ENCODE results near the gene CFAP20DC. TPM values are rescaled to one million over a fixed set of nuclear protein-coding genes. Genes with fewer than 3 reads are reported as not detected.
A peak's percentile ranks its signal among the peaks of the same experiment; 100 is the strongest.

CFAP20DC gene
- total and polyA plus RNA-seq, 2 experiments from 2014 or later = 7.4 to 11.4 TPM

DNA sequence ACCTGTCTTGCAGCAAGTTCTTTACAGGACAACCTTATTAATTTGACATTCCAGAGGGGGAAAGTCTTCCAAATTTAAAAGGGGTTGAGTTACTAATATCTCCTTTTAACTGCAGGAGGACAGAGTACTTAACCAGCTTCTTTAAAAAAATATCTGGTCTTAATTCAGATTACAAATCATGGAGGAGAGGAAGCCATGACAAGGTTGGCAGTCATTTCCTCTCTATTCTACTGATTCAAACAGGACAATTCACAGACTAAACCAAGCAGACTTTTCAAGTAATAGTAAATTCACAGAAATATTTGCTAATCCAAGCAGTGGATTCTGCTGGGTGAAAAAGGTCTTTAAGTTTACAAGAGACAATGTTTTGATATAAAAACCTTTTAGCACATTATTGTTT, 185.3 kb downstream of the CFAP20DC start:
- Histone ChIP-seq H3K4me2 (no peak overlapping the region), H4K20me1 (replicated peaks; ENCODE audit: insufficient read depth) (no peaks in the 10 kb centered on the region), H3F3A (replicated peaks; ENCODE audit: low read depth) (no peaks in the 10 kb centered on the region), H3K27me3 (ENCODE audit: insufficient read depth) (no peaks in the 10 kb centered on the region), H3K9me2 (ENCODE audit: insufficient read depth) (no peaks in the 10 kb centered on the region), H3K4me3 (no peak overlapping the region), H3K4me1 (ENCODE audit: insufficient read depth) (peaks cover 43% of the 10 kb centered on the region), H3K79me2 (replicated peaks; ENCODE audit: insufficient read depth) (no peaks in the 10 kb centered on the region), H3K36me3 (ENCODE audit: insufficient read depth) (no peaks in the 10 kb centered on the region), H2AFZ (no peak overlapping the region), H3K27ac (ENCODE audit: low read depth) (no peak overlapping the region)
- no peak for ATAC-seq
- Mint-ChIP-seq H3K9me3 (no peaks in the 10 kb centered on the region), H3K27ac (peak overlapping the region; percentile 72), H3K4me3 (no peak overlapping the region), H3K4me1 (peaks cover 44% of the 10 kb centered on the region), H3K36me3 (ENCODE audit: low read depth) (no peaks in the 10 kb centered on the region), H3K27me3 (ENCODE audit: insufficient read depth, low read depth, poor library complexity) (no peaks in the 10 kb centered on the region)
- no peak for DNase-seq (ENCODE audit: low spot score)
- no peak for TF ChIP-seq STAT1 (IDR thresholded peaks at IDR 0.05; ENCODE audit: unreplicated experiment)
- no peak for TF ChIP-seq NANOG (IDR thresholded peaks at IDR 0.05; ENCODE audit: borderline replicate concordance)
- TF ChIP-seq JUNB (IDR thresholded peaks at IDR 0.05; ENCODE audit: unreplicated experiment) = no peak
- no peak for TF ChIP-seq CREB1 (CRISPR knock-in tag; IDR thresholded peaks at IDR 0.05; ENCODE audit: low read depth)
- TF ChIP-seq, protein P1, sequence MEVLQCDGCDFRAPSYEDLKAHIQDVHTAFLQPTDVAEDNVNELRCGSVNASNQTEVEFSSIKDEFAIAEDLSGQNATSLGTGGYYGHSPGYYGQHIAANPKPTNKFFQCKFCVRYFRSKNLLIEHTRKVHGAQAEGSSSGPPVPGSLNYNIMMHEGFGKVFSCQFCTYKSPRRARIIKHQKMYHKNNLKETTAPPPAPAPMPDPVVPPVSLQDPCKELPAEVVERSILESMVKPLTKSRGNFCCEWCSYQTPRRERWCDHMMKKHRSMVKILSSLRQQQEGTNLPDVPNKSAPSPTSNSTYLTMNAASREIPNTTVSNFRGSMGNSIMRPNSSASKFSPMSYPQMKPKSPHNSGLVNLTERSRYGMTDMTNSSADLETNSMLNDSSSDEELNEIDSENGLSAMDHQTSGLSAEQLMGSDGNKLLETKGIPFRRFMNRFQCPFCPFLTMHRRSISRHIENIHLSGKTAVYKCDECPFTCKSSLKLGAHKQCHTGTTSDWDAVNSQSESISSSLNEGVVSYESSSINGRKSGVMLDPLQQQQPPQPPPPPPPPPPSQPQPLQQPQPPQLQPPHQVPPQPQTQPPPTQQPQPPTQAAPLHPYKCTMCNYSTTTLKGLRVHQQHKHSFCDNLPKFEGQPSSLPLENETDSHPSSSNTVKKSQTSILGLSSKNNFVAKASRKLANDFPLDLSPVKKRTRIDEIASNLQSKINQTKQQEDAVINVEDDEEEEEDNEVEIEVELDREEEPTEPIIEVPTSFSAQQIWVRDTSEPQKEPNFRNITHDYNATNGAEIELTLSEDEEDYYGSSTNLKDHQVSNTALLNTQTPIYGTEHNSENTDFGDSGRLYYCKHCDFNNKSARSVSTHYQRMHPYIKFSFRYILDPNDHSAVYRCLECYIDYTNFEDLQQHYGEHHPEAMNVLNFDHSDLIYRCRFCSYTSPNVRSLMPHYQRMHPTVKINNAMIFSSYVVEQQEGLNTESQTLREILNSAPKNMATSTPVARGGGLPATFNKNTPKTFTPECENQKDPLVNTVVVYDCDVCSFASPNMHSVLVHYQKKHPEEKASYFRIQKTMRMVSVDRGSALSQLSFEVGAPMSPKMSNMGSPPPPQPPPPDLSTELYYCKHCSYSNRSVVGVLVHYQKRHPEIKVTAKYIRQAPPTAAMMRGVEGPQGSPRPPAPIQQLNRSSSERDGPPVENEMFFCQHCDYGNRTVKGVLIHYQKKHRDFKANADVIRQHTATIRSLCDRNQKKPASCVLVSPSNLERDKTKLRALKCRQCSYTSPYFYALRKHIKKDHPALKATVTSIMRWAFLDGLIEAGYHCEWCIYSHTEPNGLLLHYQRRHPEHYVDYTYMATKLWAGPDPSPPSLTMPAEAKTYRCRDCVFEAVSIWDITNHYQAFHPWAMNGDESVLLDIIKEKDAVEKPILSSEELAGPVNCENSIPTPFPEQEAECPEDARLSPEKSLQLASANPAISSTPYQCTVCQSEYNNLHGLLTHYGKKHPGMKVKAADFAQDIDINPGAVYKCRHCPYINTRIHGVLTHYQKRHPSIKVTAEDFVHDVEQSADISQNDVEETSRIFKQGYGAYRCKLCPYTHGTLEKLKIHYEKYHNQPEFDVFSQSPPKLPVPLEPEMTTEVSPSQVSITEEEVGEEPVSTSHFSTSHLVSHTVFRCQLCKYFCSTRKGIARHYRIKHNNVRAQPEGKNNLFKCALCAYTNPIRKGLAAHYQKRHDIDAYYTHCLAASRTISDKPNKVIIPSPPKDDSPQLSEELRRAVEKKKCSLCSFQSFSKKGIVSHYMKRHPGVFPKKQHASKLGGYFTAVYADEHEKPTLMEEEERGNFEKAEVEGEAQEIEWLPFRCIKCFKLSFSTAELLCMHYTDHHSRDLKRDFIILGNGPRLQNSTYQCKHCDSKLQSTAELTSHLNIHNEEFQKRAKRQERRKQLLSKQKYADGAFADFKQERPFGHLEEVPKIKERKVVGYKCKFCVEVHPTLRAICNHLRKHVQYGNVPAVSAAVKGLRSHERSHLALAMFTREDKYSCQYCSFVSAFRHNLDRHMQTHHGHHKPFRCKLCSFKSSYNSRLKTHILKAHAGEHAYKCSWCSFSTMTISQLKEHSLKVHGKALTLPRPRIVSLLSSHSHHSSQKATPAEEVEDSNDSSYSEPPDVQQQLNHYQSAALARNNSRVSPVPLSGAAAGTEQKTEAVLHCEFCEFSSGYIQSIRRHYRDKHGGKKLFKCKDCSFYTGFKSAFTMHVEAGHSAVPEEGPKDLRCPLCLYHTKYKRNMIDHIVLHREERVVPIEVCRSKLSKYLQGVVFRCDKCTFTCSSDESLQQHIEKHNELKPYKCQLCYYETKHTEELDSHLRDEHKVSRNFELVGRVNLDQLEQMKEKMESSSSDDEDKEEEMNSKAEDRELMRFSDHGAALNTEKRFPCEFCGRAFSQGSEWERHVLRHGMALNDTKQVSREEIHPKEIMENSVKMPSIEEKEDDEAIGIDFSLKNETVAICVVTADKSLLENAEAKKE (CRISPR knock-in tag; IDR thresholded peaks at IDR 0.05) = no peak
- no peak for TF ChIP-seq ETS1 (IDR thresholded peaks at IDR 0.05)
- TF ChIP-seq CTCF (conservative IDR thresholded peaks at IDR 0.05; ENCODE audit: low read depth in 2 of 2) = no peak
